ENCODE measurements around the gene SHISA9.
"Not testable (repeated sequence)": the region's sequence is repeated elsewhere in the genome, so short reads cannot be mapped to it uniquely, and the experiment has no call there.

Gene SHISA9

DNA sequence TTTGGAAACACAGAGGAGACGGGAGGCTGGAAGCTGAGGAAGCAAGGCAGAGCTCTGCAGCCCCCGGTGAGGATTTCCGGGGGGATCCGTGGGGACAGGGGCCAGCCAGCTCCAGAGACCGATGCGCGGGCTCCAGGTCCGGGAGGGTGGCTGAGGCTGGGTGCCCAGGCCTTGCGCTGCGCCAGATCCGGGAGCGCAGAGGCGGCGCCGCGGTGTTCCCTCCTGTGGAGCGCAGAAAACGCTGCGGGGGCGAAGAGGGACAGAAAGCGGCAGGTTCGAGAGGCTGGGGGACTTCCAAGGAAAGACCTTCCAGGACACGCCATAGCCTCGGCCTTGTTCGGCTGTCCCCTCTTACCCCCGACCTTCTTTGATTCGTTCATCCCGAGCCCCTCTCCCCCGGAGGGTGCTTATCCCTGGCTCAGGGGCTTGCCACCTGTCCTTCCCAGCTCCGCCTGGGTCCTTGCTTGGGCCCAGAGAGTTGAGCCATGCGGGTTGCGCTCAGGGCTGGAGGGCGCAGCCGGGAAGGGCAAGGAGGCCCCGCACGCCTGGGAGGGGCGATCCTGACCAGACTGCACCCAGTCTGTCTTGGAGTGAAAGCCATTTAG, 697 bp upstream of the SHISA9 start:
- DNase-seq = peak; percentile 18

DNA sequence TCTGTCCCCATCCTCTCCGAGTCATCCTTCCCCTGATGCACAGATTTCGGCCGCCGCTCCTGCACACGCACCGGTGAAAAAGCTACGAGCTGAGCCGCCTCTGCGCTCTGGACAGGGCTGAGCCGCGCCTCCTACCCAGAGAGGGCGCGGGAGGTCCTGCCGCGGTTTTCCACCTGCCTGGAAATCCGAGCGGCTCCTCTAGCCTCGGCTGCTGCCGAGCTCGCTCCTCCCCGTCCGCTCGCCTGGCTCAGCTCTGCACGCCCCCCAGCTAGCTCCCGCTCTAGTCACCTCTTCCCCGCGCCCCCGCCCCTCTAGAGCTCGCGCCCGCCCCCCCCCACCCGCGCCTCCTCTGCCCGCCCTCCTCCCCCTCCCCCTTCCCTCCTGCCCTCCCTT, 198 bp upstream of the SHISA9 start:
- no peak for DNase-seq

DNA sequence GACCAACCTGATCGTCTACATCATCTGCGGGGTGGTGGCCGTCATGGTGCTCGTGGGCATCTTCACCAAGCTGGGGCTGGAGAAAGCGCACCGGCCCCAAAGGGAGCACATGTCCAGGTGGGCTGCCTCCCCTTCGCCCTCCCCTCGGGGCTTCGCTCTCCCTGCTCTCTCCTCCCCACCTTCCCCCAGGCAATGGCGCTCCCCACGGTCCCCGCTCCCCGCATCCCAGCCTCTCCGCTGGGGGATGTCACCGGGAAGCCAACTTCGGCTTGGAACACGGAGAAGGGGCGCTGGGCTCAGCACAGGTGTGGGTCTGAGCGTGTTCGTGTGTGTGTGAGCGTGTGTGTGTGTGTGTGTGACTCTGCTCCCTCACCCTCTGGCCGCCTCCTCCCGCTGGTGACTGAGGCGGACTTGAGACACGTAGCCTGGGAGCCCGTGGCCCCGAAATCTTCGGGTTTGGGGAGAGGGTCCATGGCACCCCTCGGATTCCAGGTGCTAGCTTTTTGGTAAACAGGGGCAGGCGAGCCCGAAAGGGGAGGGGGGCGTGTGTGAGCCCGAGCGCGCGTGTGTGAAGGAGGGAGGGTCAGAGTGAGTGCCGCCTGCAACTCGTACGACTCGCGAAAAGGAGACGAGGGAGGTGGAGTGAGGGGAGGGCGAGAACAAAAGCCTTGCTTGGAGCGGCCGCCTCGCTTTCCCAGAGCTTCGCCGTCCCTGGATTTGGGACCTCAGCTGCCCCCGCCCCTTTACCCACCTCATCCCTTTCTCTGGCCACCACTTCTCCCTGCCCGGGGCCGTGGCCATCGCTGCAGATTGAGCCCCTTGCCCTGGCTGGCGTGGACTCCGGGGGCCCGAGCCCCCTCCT, 1.3 kb downstream of the SHISA9 start:
- DNase-seq = peak; percentile 17

DNA sequence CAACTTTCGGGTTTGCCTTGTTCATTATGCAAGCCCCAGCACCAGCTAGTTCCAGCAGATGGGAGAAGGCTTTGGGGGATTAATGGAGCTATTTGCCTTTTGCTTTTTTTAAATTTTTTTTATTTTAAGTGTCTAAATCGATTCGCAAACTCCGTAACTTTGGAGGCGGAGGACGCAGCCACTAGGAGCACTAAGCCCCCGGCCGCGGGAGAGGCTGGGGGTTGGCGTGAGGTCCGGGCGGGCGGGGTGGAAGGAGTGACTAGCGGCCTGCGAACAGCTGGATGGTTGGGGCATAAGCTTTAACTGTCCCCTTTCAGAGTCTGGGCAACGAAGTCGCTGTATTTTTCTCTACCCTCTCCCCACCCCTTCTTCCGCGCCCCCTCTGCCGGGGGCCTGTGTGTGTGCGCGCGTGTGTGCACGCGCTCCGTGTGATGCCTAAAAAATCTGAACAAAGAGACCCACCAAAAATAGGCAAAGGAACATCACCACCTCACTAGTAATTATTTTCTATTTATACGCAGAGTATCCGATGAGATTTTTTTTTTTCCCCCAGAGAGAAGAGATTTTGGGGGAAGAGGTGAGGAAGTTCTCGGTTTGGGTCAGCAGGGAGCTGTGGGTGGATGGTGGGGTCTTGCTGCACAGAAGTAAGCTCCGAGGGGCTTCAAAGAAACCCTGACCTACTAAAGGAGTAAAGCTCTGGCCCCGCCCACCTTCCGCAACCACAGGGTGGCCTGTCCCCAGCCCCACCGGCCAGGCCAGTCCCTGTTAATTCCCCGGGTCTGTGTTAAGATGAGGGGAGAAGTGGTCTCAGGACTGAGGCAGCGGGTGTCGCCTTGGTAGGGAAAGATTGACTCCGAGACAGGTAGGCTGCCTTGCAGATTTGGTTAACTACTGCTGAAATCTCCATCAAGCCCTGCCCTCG, 2.3 kb downstream of the SHISA9 start:
- peak; percentile 18 for DNase-seq

DNA sequence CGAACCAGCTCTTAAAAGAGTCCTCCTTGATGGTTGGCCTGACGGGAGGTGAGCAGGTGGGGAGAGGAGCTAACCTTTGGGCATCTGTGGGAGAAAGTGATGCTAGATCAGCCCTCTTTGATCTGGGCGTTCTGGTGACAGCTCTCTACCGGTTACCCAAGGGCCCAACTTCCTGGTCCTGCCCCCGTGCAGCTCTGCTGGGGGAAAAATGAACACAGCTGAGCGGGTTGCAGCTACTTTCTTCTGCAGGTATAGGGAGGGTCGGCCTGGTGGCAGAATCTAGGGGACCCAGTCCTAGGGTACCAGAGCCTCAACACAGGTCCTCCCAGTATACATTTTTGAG, 2.9 kb downstream of the SHISA9 start:
- no peak for DNase-seq

DNA sequence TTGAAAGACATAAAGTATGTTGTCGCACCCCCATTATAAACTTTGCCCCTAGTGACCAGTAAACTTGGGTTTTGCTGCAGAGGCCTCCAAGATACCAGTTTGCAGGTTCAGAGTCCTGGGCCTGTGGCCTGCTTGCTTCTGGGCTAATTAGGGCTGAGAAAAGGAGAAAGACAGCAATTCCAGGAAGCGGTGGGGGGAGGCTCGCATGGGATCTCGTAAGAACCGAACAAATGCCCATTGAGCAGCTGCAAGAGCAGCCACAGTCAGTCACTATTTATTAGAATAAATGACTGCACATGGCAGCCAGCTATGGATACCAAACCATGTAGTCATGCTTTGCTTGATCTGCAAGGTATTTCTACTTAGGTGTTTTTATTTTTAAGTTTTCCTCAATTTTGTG, 4.9 kb downstream of the SHISA9 start:
- no peak for DNase-seq

DNA sequence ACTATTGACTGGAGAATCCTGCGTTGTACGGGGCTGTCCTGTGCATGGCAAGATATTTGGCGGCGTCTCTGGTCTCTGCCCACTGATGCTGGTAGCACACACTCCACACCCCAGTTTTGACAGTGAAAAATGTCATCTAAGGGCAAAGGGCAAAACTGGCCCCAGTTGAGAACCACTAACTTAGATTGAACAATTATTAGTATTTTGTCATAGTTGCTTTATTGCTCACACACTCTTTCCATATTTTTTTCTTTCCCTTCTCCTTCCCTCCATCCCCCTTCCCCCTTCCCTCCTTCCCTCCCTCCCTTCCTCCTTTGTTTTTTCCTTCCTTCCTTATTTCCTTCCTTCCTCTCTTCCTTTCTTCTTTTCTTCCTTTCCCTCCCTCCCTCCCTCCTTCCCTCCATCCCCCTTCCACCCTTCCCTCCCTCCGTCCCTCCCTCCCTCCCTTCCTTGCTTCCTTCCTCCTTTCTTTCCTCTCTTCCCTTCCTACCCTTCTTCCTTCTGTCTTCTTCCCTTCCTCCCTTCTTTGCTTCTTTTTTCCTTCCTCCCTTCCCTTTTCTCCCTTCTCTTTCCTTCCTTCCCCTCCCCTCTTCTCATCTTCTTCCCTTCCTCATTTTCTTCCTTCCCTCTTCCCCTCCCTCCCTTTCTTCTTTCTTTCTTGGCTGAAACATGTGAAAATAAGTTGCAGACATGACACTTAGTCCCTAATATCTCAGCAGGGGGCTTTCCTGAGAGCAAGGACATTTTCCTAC, 5.5 kb downstream of the SHISA9 start:
- no peak for DNase-seq

DNA sequence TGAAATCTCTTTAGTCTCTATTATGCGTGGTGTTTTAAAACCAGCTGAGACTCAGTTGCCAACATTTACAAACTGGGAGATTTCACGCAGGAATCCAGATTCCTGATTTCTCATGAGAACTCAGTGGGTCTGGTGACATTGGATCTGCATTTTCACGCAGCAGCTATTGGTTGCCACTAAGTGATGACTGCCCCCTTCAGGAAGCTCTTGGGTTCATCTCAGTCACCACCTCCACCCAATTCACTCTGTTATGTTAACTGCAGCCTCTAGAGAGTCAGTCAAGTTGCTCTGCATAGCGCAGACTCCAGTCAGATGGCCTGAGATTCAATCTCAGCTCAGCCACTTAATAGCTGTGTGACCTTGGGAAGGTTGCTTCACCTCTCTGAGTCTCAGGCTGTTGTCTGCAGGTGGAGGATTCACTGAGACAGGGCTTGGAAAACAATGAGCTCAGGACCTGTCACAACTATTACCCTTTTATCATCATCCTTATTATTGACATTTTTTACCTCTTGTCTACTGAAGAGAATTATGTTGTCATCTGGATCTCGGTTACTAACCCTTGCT, 6.4 kb downstream of the SHISA9 start:
- no peak for DNase-seq

DNA sequence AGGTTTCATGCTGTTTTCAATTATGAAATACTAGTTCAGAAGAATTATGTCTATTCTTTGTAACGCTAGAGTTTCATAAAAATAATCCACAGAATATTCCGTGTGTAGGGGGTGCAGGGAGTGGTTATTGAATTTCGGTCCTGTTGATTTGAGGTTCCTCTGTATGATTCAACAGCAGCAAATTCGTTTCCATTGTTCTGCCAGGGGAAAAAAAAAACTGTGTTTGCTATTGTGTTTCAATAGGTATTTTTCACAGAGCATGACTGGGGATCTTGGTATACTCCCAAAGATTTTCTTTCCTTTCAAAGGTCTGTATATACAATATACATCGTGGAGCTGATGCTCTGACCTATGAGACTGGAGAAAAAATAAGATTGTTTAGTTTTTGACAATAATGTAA, 15.8 kb downstream of the SHISA9 start:
- DNase-seq = no peak

DNA sequence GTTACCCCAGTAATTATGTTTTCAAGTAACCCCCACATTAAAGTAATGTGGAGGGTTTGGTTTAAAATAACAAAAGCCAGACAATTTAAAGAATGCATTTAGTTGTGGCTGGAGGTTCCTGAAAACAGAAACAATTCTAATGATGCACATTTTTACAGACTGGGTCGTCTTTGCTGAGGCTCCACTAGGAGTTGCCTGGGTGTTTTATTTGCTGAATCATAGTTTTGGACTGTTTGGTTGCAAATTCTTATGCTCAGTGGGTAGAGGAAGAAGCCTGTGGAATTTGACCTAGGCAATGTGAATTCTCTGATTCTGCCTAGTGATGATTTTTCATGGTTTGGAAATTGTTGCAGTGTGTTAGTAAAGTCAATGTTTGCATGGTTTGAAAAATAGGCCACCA, 16.3 kb downstream of the SHISA9 start:
- no peak for DNase-seq

DNA sequence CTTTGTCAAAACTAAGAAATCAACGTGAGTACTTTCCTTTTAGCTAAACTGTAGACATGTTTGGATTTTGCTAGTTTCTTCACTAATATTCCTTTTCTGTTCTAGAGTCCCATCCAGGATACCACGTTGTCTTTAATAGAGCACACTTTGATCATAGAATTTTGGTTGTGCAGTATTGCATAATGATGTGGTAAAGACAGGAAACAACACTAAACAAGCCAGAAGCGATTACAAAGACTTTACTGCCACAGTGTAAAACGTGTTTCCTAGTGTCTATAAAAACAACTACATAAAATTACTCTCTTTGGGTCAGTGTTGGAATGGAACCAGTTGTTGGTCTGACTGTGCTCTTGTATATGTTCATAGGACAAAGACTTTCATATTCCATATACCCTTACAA, 19.3 kb downstream of the SHISA9 start:
- DNase-seq = no peak

DNA sequence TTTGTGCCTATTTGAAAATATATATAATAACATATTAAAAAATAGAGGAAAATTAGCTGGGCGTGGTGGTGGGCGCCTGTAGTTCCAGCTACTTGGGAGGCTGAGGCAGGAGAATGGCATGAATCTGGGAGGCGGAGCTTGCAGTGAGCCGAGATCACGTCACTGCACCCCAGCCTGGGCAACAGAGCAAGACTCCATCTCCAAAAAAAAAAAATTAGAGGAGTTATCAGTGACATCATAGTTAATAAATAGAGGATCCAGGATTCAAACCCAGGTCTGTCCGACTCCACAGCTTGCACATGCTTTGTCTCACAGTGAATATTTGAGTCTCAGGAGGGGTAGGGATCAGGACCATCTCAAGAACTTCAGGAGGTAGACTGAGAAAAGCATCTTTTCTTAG, 22.2 kb downstream of the SHISA9 start:
- not testable (repeated sequence) for DNase-seq

DNA sequence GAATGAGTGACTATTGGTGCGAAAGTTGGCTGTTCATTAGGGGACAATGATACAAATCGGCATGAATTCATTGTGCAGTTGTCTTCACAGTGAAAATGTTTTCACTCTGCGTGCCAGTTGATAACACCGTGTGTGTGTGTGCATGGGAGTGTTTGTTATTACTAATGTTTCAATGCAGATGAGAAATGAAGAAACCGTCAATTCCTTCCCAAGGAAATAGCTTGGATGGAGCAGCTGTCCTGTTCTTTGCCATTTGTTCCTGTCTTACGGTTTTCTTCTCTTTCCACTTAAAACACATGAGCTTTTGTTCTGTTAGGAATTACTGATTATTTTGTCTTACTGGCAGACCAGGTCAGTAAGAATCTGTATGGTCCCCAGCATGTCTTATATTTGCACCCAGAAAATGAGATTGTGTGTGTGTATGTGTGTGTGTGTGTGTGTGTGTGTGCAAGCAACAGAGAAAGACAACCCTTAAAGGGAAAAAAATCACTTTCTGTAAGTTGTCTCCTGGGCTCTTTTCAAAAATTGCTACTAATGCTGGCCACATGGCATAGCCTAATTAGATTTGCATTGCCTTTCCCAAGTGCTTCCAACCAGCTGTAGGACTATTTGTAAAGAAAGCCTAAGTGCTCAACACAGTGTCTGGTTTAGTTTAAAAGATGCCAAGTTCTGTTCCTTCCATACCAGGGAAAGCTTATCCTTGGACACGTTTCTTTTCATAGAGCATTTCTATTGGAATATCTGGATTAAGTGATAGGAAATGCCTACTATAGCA, 23.8 kb downstream of the SHISA9 start:
- DNase-seq = no peak

DNA sequence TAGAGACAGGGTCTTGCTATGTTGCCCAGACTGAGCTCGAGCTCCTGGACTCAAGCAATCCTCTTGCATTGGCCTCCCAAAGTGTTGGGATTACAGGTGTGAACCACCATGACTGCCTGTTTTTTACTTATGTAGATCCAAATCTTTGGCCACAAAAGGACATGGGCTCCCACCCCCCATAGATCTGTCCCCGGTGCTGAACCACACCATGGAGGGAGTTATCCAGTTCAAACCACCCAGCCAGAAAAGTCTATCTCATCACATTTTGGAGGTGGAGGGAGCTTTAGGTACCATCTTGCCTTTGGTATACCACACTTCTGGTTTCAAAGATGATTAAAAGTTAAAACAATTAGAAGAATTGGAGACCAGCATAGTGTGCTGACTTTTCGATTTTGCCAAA, 26.2 kb downstream of the SHISA9 start:
- no peak for DNase-seq

DNA sequence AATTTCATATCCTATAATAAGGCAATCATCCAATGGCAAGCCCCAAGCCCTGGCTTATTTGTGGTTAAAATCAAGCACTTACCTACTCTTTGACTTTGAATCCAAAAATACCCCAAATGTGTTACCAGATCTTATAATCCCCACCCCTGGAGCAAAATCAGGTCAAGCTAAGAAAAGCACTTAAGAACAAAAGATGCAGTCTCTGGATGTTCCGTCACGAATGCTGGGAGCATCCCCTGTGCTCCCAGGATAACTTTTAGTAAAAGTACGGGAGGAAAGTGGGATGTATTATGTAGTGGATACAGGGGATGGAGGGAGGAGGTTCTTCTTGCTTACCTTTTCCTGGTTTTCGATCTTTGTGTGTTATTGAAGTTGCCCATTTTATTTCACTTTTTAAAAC, 29.5 kb downstream of the SHISA9 start:
- no peak for DNase-seq

DNA sequence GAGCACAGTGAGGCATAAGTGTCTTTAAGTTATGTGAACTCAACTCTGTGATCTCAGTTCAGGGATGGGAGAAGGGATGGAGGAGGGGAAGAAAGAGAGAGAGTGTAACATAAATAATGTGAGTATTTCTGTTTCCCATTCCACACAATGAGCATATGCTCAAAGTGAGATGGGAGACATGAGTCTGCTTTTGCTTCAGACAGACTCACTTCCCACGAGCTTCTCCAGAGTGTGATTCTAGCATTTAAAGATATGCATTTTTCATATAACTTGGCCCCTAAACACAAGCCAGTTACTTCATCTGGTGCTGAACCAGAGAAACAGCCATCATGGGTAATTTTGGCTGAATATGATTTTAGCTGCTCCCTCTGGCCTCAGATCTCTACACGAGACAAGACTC, 35.0 kb downstream of the SHISA9 start:
- DNase-seq = no peak

DNA sequence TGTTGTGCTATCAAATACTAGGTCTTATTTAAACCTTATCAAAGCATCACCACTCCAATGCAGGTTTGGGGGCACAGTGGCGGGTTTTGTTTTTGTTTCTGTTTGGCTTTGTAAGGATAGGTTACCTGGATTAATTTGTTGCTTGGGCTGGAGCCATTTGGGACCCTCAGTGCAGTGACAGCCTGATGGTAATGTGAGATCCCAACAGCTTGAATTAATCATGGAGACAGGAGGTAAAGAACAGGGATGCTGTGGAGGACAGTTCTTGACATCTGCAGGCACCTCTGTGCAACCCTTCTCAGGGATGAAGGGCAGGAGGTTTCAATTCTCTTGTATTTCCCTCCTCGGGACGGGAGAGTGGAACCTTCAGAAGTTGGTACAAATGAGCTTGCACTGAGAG, 40.5 kb downstream of the SHISA9 start:
- no peak for DNase-seq

DNA sequence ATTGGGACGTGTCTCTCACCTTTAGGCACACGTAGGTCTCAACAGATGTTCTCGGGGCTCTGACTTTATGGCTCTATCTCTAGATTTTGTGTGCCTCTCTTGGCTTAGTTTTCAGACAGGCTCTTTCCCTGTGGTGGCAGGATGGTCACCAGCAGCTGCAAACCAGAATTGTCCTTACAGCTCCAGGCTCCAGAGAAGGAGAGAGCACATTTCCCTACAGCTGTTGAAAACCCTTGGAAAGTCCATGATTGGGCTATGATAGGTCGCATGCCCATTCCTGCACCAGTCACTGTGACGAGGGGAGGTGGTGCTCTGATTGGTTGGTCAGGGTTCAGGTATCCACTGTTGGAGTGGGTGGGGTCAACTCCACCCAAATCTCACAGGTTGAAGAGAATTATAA, 41.5 kb downstream of the SHISA9 start:
- DNase-seq = no peak

DNA sequence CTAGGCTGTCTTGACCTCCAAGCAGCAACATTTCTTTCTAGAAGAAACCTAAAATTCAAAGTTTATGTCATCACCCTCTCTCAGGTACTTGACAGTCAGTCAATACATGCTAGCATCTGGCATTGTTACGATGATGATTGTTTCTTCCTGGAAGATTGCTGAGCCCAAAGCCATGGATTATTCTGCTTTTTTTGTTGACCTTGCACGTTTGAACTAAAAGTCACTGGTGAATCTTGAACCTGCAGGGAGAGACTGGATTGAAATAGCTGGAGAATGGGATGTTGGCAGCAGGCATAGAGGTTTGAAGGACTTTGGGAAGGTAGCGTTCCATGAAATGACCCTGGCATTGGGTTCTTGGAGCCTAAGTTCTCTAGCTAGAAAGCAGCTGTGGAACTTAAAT, 42.9 kb downstream of the SHISA9 start:
- no peak for DNase-seq

DNA sequence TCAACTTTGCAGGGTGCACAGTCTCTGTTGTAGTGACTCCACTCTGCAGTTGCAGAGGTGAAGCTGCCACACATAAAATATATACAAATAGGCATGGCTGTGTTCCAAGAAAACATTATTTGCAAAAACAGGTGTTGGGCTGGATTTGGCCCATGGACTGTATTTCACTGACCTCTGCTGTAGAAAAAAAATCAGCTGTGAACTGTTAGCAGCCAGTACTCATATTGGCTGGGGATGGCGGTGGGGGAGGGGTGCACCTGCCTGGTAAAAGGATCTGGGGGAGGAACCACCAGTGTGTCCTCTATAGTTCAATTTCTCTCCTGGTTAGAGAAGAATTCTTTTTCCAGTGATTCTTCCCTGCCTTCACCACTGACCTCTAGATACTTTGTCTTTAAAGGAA, 50.0 kb downstream of the SHISA9 start:
- DNase-seq = no peak

DNA sequence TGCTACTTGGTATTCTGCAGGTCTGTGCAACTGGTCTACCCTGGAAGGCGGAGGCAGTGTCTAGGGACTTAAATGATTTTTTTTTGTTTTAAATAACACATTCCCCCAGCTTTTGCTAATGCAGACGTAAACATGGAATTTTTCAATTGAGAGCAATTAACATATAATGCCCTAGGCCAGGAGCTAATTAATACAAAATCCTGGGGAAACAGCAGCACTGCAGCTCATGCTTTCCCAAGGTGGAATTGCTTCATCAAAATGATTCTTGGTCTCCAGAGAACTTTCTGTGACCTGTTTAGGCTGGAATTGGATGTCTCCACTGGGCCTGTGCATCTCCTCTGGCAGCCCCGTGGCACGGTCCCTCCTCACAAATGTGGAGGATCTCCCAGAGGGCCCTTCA, 50.6 kb downstream of the SHISA9 start:
- DNase-seq = no peak

DNA sequence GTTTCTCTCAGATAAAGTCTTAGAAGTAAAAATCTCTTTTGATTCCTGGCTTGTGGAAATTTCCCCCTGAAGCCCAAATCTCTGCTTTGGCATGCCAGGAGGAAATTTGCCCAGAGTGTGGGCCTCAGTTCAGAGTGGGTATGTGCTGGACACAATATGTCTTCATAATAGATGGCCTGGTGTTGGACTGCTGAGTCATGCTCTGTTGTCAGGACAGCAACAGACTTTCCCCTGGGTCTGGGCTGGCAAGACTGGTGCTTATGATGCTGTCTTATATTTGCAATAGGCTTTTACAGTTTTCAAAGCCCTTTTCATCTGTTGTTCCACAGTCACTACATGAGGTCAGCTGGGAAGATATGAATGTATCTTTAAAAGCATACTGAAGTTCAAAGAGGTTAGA, 57.0 kb downstream of the SHISA9 start:
- DNase-seq = no peak

Data from activated T-cell treated with anti-CD3 and anti-CD28 coated beads, Interleukin-2, amount 50 U/mL, for 48 hours (primary cell).